Pulmonary artery endothelial cell (primary cell): ENCODE measurements around the gene GPATCH2. TPM values are rescaled to one million over a fixed set of nuclear protein-coding genes. Genes with fewer than 3 reads are reported as not detected.
"Not testable (repeated sequence)": the region's sequence is repeated elsewhere in the genome, so short reads cannot be mapped to it uniquely, and the experiment has no call there.

Source experiments
- DNase-seq: peaks from one replicate; pipeline ENCODE4 v3.0.0-alpha.2; 2011; ENCODE audit warnings: low read depth, low spot score
- total RNA-seq: library from RNA; depleted of rRNA; stranded (reverse); fragments of >200 nt; gene quantifications from 2 replicates; pipeline ENCODE4 v1.2.3, GENCODE V29; 2014

GPATCH2 gene
- total RNA-seq, 1 donor from 2014 or later: 13.0 TPM

- not testable (repeated sequence) for DNase-seq
These were observed 46.5 kb downstream of the GPATCH2 start for GRCh38 chr1:217584286-217584811.

- DNase-seq: no peak
These were observed 53.6 kb downstream of the GPATCH2 start for GRCh38 chr1:217577336-217577735.

- no peak for DNase-seq
These were observed 56.5 kb downstream of the GPATCH2 start for GRCh38 chr1:217574265-217574949.

- no peak for DNase-seq
These were observed 61.9 kb downstream of the GPATCH2 start for GRCh38 chr1:217569021-217569420.

- DNase-seq: no peak
These were observed 62.7 kb downstream of the GPATCH2 start for GRCh38 chr1:217568200-217568599.

- no peak for DNase-seq
These were observed 66.1 kb downstream of the GPATCH2 start for GRCh38 chr1:217564833-217565232.

- DNase-seq: no peak
These were observed 66.7 kb downstream of the GPATCH2 start for GRCh38 chr1:217564207-217564606.

GRCh38 chr1:217563179-217563578, 67.7 kb downstream of the GPATCH2 start:
- no peak for DNase-seq

GRCh38 chr1:217562229-217562878, 68.5 kb downstream of the GPATCH2 start:
- no peak for DNase-seq

- DNase-seq: peak; percentile 8
These were observed 69.4 kb downstream of the GPATCH2 start for GRCh38 chr1:217561446-217561845.

- DNase-seq: no peak
These were observed 76.0 kb downstream of the GPATCH2 start for GRCh38 chr1:217554849-217555248.

- no peak for DNase-seq
These were observed 76.9 kb downstream of the GPATCH2 start for GRCh38 chr1:217553949-217554509.

- no peak for DNase-seq
These were observed 78.4 kb downstream of the GPATCH2 start for GRCh38 chr1:217552339-217552951.

GRCh38 chr1:217542837-217543236, 88.1 kb downstream of the GPATCH2 start:
- DNase-seq: no peak

GRCh38 chr1:217542136-217542777, 88.6 kb downstream of the GPATCH2 start:
- no peak for DNase-seq

- no peak for DNase-seq
These were observed 90.6 kb downstream of the GPATCH2 start for GRCh38 chr1:217540321-217540720.

- DNase-seq: no peak
These were observed 91.4 kb downstream of the GPATCH2 start for GRCh38 chr1:217539510-217539909.

GRCh38 chr1:217535601-217536377, 95.1 kb downstream of the GPATCH2 start:
- DNase-seq: no peak

- DNase-seq: no peak
These were observed 96.3 kb downstream of the GPATCH2 start for GRCh38 chr1:217534566-217534965.

- DNase-seq: no peak
These were observed 102.6 kb downstream of the GPATCH2 start for GRCh38 chr1:217528271-217528670.

- DNase-seq: no peak
These were observed 103.7 kb downstream of the GPATCH2 start for GRCh38 chr1:217527151-217527550.
